H1 (cell line): ENCODE measurements around the gene SPAG16. TPM values are rescaled to one million over a fixed set of nuclear protein-coding genes. Genes with fewer than 3 reads are reported as not detected.

ENCODE experiments used
- CTCF ChIA-PET: fragments of 300-600 bp; sonication (Branson Sonifier 250); formaldehyde crosslinking; loops from one replicate; lab custom pipeline; 2021; ENCODE audit not compliant: partially characterized antibody; lab: Charles Lee
- POLR2A ChIA-PET: fragments of 300-600 bp; sonication (Branson Sonifier 250); formaldehyde crosslinking; loops from one replicate; lab custom pipeline; 2021; ENCODE audit warnings: inconsistent platforms; ENCODE audit not compliant: partially characterized antibody; lab: Charles Lee
- DNase-seq, 2 experiments: peaks; one replicate each; pipeline versions ENCODE4 v3.0.0 to v3.0.0-alpha.2; 2010 to 2022; ENCODE audit warnings: low spot score in 2 of 2, low read depth in 1 of 2, mixed read lengths in 1 of 2
- FAIRE-seq: peaks from 2 replicates; lab custom pipeline; 2011; peaks lifted over from hg19 to GRCh38; lab: Jason Lieb, UNC
- H2AFZ ChIP-seq: 2 replicates; pipeline ENCODE4 v1.8.1; 2012; ENCODE audit warnings: low read length, inconsistent platforms
- H2AK5ac ChIP-seq: 2 replicates; pipeline ENCODE4 v1.6.1; 2013; ENCODE audit warnings: low read depth, low read length
- H2BK120ac ChIP-seq: replicated peaks from 2 replicates; pipeline ENCODE3; 2013; ENCODE audit warnings: low read depth, low read length, inconsistent platforms
- H2BK12ac ChIP-seq: 2 replicates; pipeline ENCODE4 v1.6.1; 2013; ENCODE audit warnings: low read depth, low read length
- H2BK15ac ChIP-seq: 2 replicates; pipeline ENCODE4 v1.6.1; 2013; ENCODE audit warnings: low read length
- H2BK20ac ChIP-seq: 2 replicates; pipeline ENCODE4 v1.6.1; 2013; ENCODE audit warnings: low read length
- H2BK5ac ChIP-seq: 2 replicates; pipeline ENCODE4 v1.6.1; 2013; ENCODE audit warnings: low read depth, low read length
- H3K14ac ChIP-seq: 2 replicates; pipeline ENCODE4 v1.6.1; 2013; ENCODE audit warnings: inconsistent platforms; ENCODE audit not compliant: insufficient read length
- H3K18ac ChIP-seq: 2 replicates; pipeline ENCODE4 v1.6.1; 2013; ENCODE audit warnings: low read length; ENCODE audit errors: extremely low read depth
- H3K23ac ChIP-seq: 2 replicates; pipeline ENCODE4 v1.6.1; 2013; ENCODE audit warnings: inconsistent platforms; ENCODE audit not compliant: insufficient read length
- H3K23me2 ChIP-seq: 2 replicates; pipeline ENCODE4 v1.6.1; 2013; ENCODE audit warnings: low read depth, low read length
- H3K27ac ChIP-seq: 2 replicates; pipeline ENCODE4 v1.6.1; 2011; ENCODE audit warnings: low read depth, low read length, inconsistent platforms
- H3K27me3 ChIP-seq, 4 experiments: replicated peaks in 1 of 4; 1 replicate in 1 of 4; 2 replicates in 3 of 4; pipeline versions ENCODE4 v1.6.1 to v1.8.1; 2011 to 2013; ENCODE audit warnings: low read length in 3 of 4, mild to moderate bottlenecking in 3 of 4, inconsistent platforms in 2 of 4, mixed read lengths in 2 of 4, moderate library complexity in 1 of 4; ENCODE audit not compliant: control insufficient read depth in 3 of 4, insufficient read depth in 3 of 4; ENCODE audit errors: extremely low read depth in 1 of 4
- H3K36me3 ChIP-seq, 4 experiments: 2 replicates each; pipeline versions ENCODE4 v1.6.1 to v1.8.1; 2011 to 2013; ENCODE audit warnings: mild to moderate bottlenecking in 4 of 4, low read length in 3 of 4, moderate library complexity in 2 of 4, control low read depth in 1 of 4, inconsistent platforms in 1 of 4; ENCODE audit not compliant: insufficient read depth in 4 of 4, control insufficient read depth in 2 of 4
- H3K4ac ChIP-seq: replicated peaks from 2 replicates; pipeline ENCODE3; 2013; ENCODE audit warnings: low read length, low read depth, mixed read lengths, inconsistent platforms; ENCODE audit not compliant: insufficient read length
- H3K4me1 ChIP-seq, 4 experiments: replicated peaks in 1 of 4; 1 replicate in 1 of 4; 2 replicates in 3 of 4; pipeline versions ENCODE4 v1.6.1 to v1.8.1; 2011 to 2013; ENCODE audit warnings: low read length in 3 of 4, inconsistent platforms in 2 of 4, mixed read lengths in 1 of 4; ENCODE audit not compliant: insufficient read depth in 4 of 4, control insufficient read depth in 3 of 4
- H3K4me2 ChIP-seq, 2 experiments: 2 replicates each; pipeline versions ENCODE4 v1.6.1 to v1.8.1; 2011 to 2013; ENCODE audit warnings: low read depth in 2 of 2, low read length in 2 of 2, control low read depth in 1 of 2, inconsistent platforms in 1 of 2, mild to moderate bottlenecking in 1 of 2; ENCODE audit not compliant: insufficient read depth in 1 of 2
- H3K4me3 ChIP-seq, 4 experiments: fragments of 200-600, 300-600 bp in 1 of 4; sonication (generic), shearing (Covaris generic), sonication (Bioruptor Twin) in 1 of 4; 2 replicates each; pipeline versions ENCODE4 v1.5.1 to v1.8.1; 2011 to 2016; ENCODE audit warnings: low read length in 4 of 4, low read depth in 3 of 4, control low read depth in 2 of 4, inconsistent platforms in 2 of 4, mild to moderate bottlenecking in 2 of 4, mixed read lengths in 1 of 4, moderate library complexity in 1 of 4; ENCODE audit not compliant: insufficient read depth in 2 of 4; ENCODE audit errors: extremely low read depth in 1 of 4
- H3K56ac ChIP-seq: replicated peaks from 2 replicates; pipeline ENCODE3; 2013; ENCODE audit warnings: low read depth, mild to moderate bottlenecking, mixed read lengths, low read length, inconsistent platforms; ENCODE audit not compliant: insufficient read length
- H3K79me1 ChIP-seq: 2 replicates; pipeline ENCODE4 v1.6.1; 2013; ENCODE audit warnings: low read depth, low read length, control low read depth
- H3K79me2 ChIP-seq, 2 experiments: 2 replicates each; pipeline versions ENCODE4 v1.6.1 to v1.8.1; 2012 to 2013; ENCODE audit warnings: low read length in 2 of 2, mild to moderate bottlenecking in 2 of 2, inconsistent platforms in 1 of 2; ENCODE audit not compliant: insufficient read depth in 2 of 2, control insufficient read depth in 1 of 2
- H3K9ac ChIP-seq, 4 experiments: replicated peaks in 1 of 4; 1 replicate in 1 of 4; 2 replicates in 3 of 4; pipeline versions ENCODE4 v1.6.1 to v1.8.1; 2011 to 2013; ENCODE audit warnings: low read depth in 3 of 4, low read length in 3 of 4, control low read depth in 2 of 4, mild to moderate bottlenecking in 2 of 4, moderate library complexity in 2 of 4, inconsistent platforms in 1 of 4; ENCODE audit errors: extremely low read depth in 1 of 4
- H3K9me3 ChIP-seq, 2 experiments: 2 replicates each; pipeline versions ENCODE4 v1.6.1 to v1.8.1; 2012 to 2013; ENCODE audit warnings: mild to moderate bottlenecking in 2 of 2, moderate library complexity in 2 of 2, control low read depth in 1 of 2, inconsistent platforms in 1 of 2, low read depth in 1 of 2, low read length in 1 of 2, mixed read lengths in 1 of 2; ENCODE audit not compliant: insufficient read depth in 2 of 2
- H4K20me1 ChIP-seq, 2 experiments: replicated peaks in 1 of 2; 2 replicates each; pipeline versions ENCODE3 to v1.8.1; 2011 to 2013; ENCODE audit warnings: inconsistent platforms in 2 of 2, low read length in 2 of 2, mild to moderate bottlenecking in 1 of 2; ENCODE audit not compliant: insufficient read depth in 2 of 2, control insufficient read depth in 1 of 2
- H4K5ac ChIP-seq: 2 replicates; pipeline ENCODE4 v1.6.1; 2013; ENCODE audit warnings: low read length, low read depth, mixed read lengths, inconsistent platforms; ENCODE audit not compliant: insufficient read length
- H4K8ac ChIP-seq: 2 replicates; pipeline ENCODE4 v1.8.0; 2013; ENCODE audit warnings: mild to moderate bottlenecking, moderate library complexity, low read length, inconsistent platforms; ENCODE audit not compliant: insufficient read depth; ENCODE audit errors: extremely low read depth
- H4K91ac ChIP-seq: replicated peaks from 2 replicates; pipeline ENCODE3; 2013; ENCODE audit warnings: low read length, mixed read lengths, inconsistent platforms; ENCODE audit not compliant: insufficient read length
- ASH2L ChIP-seq: fragments of 200-600, 300-600 bp; sonication (generic); IDR thresholded peaks from one replicate; pipeline ENCODE4 v1.7.1; 2017; ENCODE audit warnings: low read length
- CREB1 ChIP-seq: IDR thresholded peaks from 2 replicates; pipeline ENCODE4 v1.6.1; 2012; ENCODE audit warnings: inconsistent platforms
- EGR1 ChIP-seq: IDR thresholded peaks from 2 replicates; pipeline ENCODE4 v1.6.1; 2011; ENCODE audit warnings: low read depth, low read length, borderline replicate concordance
- EP300 ChIP-seq, 2 experiments: IDR thresholded peaks; 1 replicate in 1 of 2; 2 replicates in 1 of 2; pipeline ENCODE4 v1.6.1; 2011 to 2012; ENCODE audit warnings: low read depth in 2 of 2, low read length in 2 of 2, mild to moderate bottlenecking in 2 of 2, borderline replicate concordance in 1 of 2, inconsistent platforms in 1 of 2, moderate library complexity in 1 of 2
- GABPA ChIP-seq: IDR thresholded peaks from 2 replicates; pipeline ENCODE4 v1.6.1; 2011; ENCODE audit warnings: mild to moderate bottlenecking, low read length, moderate library complexity, borderline replicate concordance; ENCODE audit not compliant: insufficient read depth
- KDM1A ChIP-seq: fragments of 200-600, 300-600 bp; sonication (generic); IDR thresholded peaks from 2 replicates; pipeline ENCODE4 v1.7.1; 2016; ENCODE audit warnings: mild to moderate bottlenecking, low read length, borderline replicate concordance
- MAFK ChIP-seq: IDR thresholded peaks from 2 replicates; pipeline ENCODE4 v1.6.1; 2012; ENCODE audit warnings: low read depth, mild to moderate bottlenecking, improper control_type of control experiment, low read length
- POLR2AphosphoS5 ChIP-seq: IDR thresholded peaks from 2 replicates; pipeline ENCODE4 v1.6.1; 2011; ENCODE audit warnings: low read depth, low read length
- POU5F1 ChIP-seq: IDR thresholded peaks from 2 replicates; pipeline ENCODE4 v1.6.1; 2011; ENCODE audit warnings: low read depth, mild to moderate bottlenecking, low read length, moderate library complexity
- RAD21 ChIP-seq, 2 experiments: IDR thresholded peaks in 1 of 2; conservative IDR thresholded peaks in 1 of 2; 2 replicates each; pipeline ENCODE4 v1.6.1; 2011; ENCODE audit warnings: low read depth in 2 of 2, low read length in 2 of 2, improper control_type of control experiment in 1 of 2, inconsistent platforms in 1 of 2, mild to moderate bottlenecking in 1 of 2, moderate library complexity in 1 of 2
- RXRA ChIP-seq: IDR thresholded peaks from 2 replicates; pipeline ENCODE4 v1.6.1; 2011; ENCODE audit warnings: low read depth, mild to moderate bottlenecking, low read length, moderate library complexity; ENCODE audit not compliant: insufficient read depth
- YY1 ChIP-seq: IDR thresholded peaks from 2 replicates; pipeline ENCODE4 v1.6.1; 2011; ENCODE audit warnings: low read depth, mild to moderate bottlenecking, low read length
- WGBS, 2 experiments: shearing (Covaris generic) in 1 of 2; methylation state at CpG; one replicate each; pipeline versions ENCODE4 v1.1.6 to v1.1.7; 2013 to 2015; ENCODE audit warnings: low lambda C conversion rate in 2 of 2, mixed read lengths in 2 of 2, inconsistent platforms in 1 of 2, low coverage in 1 of 2, missing lambda C conversion rate in 1 of 2; ENCODE audit not compliant: insufficient replicate concordance in 2 of 2, insufficient coverage in 1 of 2, insufficient read length in 1 of 2; ENCODE audit errors: extremely low coverage in 1 of 2, missing lambda C conversion rate in 1 of 2; 5-methylcytosine and 5-hydroxymethylcytosine counted together
- polyA plus RNA-seq, 7 experiments: library from polyadenylated mRNA; depleted of rRNA in 3 of 7; stranded (reverse) in 5 of 7; unstranded in 2 of 7; fragments of >200 nt in 5 of 7; fragments of 200-250 nt in 2 of 7; gene quantifications; 1 replicate in 5 of 7; 2 replicates in 1 of 7; 4 replicates in 1 of 7; pipeline versions ENCODE4 v1.2.1 to v1.2.3, GENCODE V29; 2011 to 2013; ENCODE audit warnings: missing spikeins in 2 of 7, mixed read lengths in 2 of 7
- total RNA-seq: library from RNA; stranded (reverse); fragmentation: NEBNext Ultra II Directional; extraction: Animal tissue kit (Norgen Biotek cat#: 25700); gene quantifications from 2 replicates; pipeline ENCODE4 v1.2.1, GENCODE V29; 2021

The SPAG16 gene
- total and polyA plus RNA-seq, 2 of the 8 experiments (the other 6 are each of a cell fraction or from before 2014, with no cell fraction given), result 6.0 to 14.9 TPM

GRCh38 chr2:213766062-213766461 lies 481.8 kb downstream of the SPAG16 start:
- TF ChIP-seq RXRA, result no peak
- no peak for TF ChIP-seq MAFK
- TF ChIP-seq EP300 (IDR thresholded peaks at IDR 0.05; ENCODE audit: borderline replicate concordance in 1 of 2, low read depth in 2 of 2, low read length in 2 of 2), result no peak
- no peak for TF ChIP-seq POU5F1
- no peak for TF ChIP-seq KDM1A
- no peak for TF ChIP-seq YY1
- no peak for TF ChIP-seq CREB1
- no peak for TF ChIP-seq RAD21 (IDR thresholded peaks at IDR 0.05 in 1 of 2, conservative IDR thresholded peaks at IDR 0.05 in 1 of 2; ENCODE audit: low read depth in 2 of 2, low read length in 2 of 2)
- no peak for TF ChIP-seq ASH2L
- no peak for TF ChIP-seq GABPA
- TF ChIP-seq POLR2AphosphoS5, result no peak
- TF ChIP-seq EGR1, result no peak
- no peak overlapping the region for H3K14ac ChIP-seq
- H3K79me2 ChIP-seq, result no peaks in the 10 kb centered on the region
- no peaks in the 10 kb centered on the region for H3K4me1 ChIP-seq
- no peak overlapping the region for H4K8ac ChIP-seq
- FAIRE-seq (no peak), DNase-seq (no peak)
- H3K23ac ChIP-seq, result no peak overlapping the region
- 96% methylated on average over 1 of the region's 1 CpG; no CpG with 5 or more reads in 1 of the 2 experiments for WGBS, 2 experiments
- H2BK120ac ChIP-seq, result no peak overlapping the region
- no peak overlapping the region for H3K56ac ChIP-seq
- no peak overlapping the region for H3K27ac ChIP-seq
- no peaks in the 10 kb centered on the region for H3K79me1 ChIP-seq
- no peaks in the 10 kb centered on the region for H3K27me3 ChIP-seq
- no peak overlapping the region for H3K9ac ChIP-seq
- H2BK12ac ChIP-seq, result no peak overlapping the region
- no peaks in the 10 kb centered on the region for H3K9me3 ChIP-seq
- H3K4me2 ChIP-seq, result no peak overlapping the region
- no peak overlapping the region for H2AFZ ChIP-seq
- no peak overlapping the region for H2BK5ac ChIP-seq
- H3K36me3 ChIP-seq, result no peaks in the 10 kb centered on the region
- no peak overlapping the region for H3K18ac ChIP-seq
- H4K91ac ChIP-seq, result no peak overlapping the region
- H4K20me1 ChIP-seq, result no peaks in the 10 kb centered on the region
- no peak overlapping the region for H3K4me3 ChIP-seq
- H2BK15ac ChIP-seq, result no peak overlapping the region
- H3K23me2 ChIP-seq, result no peaks in the 10 kb centered on the region
- H2AK5ac ChIP-seq, result no peak overlapping the region
- POLR2A ChIA-PET, result no interaction called here
- H4K5ac ChIP-seq, result no peak overlapping the region
- H2BK20ac ChIP-seq, result no peak overlapping the region
- CTCF ChIA-PET, result interaction anchor here (0.9 kb wide), 1 partner anchor 43 kb away, joined by 4 read pairs; no protein-coding TSS in a partner anchor
- no peak overlapping the region for H3K4ac ChIP-seq
